Ishikawa (cell line): Measurements from ENCODE around the gene BABAM2.

Source experiments
- CEBPB ChIP-seq: IDR thresholded peaks from 2 replicates; pipeline ENCODE4 v1.6.1; 2012
- EP300 ChIP-seq: IDR thresholded peaks from 2 replicates; pipeline ENCODE4 v1.6.1; 2012; ENCODE audit warnings: borderline replicate concordance
- FOXM1 ChIP-seq: IDR thresholded peaks from 2 replicates; pipeline ENCODE4 v1.6.1; 2012; ENCODE audit warnings: low read depth, borderline replicate concordance
- RAD21 ChIP-seq: IDR thresholded peaks from 2 replicates; pipeline ENCODE4 v1.6.1; 2012; ENCODE audit warnings: low read depth
- REST ChIP-seq: IDR thresholded peaks from 2 replicates; pipeline ENCODE4 v1.6.1; 2012; ENCODE audit warnings: low read depth, mild to moderate bottlenecking
- TAF1 ChIP-seq: IDR thresholded peaks from 2 replicates; pipeline ENCODE4 v1.6.1; 2012; ENCODE audit warnings: low read depth, mild to moderate bottlenecking
- TCF12 ChIP-seq: IDR thresholded peaks from 2 replicates; pipeline ENCODE4 v1.6.1; 2012; ENCODE audit warnings: low read depth
- TEAD4 ChIP-seq: IDR thresholded peaks from 2 replicates; pipeline ENCODE4 v1.6.1; 2012
- YY1 ChIP-seq: IDR thresholded peaks from 2 replicates; pipeline ENCODE4 v1.6.1; 2012; ENCODE audit warnings: low read depth
- ZBTB7A ChIP-seq: IDR thresholded peaks from 2 replicates; pipeline ENCODE4 v1.6.1; 2012; ENCODE audit warnings: low read depth
- TF ChIP-seq, protein P1 (sequence below): IDR thresholded peaks from 2 replicates; pipeline ENCODE4 v1.6.1; 2012

- TF ChIP-seq CEBPB (no peak), EP300 (no peak), RAD21 (no peak), FOXM1 (no peak), TAF1 (no peak), ZBTB7A (no peak), TCF12 (no peak), YY1 (no peak), REST (no peak), TEAD4 (no peak)
- TF ChIP-seq, protein P1, sequence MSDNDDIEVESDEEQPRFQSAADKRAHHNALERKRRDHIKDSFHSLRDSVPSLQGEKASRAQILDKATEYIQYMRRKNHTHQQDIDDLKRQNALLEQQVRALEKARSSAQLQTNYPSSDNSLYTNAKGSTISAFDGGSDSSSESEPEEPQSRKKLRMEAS: no peak
Observed at GRCh38 chr2:28351621-28352020, 461.1 kb downstream of the BABAM2 start.
